ENCODE data around the gene MINK1.
"Not testable (repeated sequence)": the region's sequence is repeated elsewhere in the genome, so short reads cannot be mapped to it uniquely, and the experiment has no call there.

Gene MINK1

DNA sequence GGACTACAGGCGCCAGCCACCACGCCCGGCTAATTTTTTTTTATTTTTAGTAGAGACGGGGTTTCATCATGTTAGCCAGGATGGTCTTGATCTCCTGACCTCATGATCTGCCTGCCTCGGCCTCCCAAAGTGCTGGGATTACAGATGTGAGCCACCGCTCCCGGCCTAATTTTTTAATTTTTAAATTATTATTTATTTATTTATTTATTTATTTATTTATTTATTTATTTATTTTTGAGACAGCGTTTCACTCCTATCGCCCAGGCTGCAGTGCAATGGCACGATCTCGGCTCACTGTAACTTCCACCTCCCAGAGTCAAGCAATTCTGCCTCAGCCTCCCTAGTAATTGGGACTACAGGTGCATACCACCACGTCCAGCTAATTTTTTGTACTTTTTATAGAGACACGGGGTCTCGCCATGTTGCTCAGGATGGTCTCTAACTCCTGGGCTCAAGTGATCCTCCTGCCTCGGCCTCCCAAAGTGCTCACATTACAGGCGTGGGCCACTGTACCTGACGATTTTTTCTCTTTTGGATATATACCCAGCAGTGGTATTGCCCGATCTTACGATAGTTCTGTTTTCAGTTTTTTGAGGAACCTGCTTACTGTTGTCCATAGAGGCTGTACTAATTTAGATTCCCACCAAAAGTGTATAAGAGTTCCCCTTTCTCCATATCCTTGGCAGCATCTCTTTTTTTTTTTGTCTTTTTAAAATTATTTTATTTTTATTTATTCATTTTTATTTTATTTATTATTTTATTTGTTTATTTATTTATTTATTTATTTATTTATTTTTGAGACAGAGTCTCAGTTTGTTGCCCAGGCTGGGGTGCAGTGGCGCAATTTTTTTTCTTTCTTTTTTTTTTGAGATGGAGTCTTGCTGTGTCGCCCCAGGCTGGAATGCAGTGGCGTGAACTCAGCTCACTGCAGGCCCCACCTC lies 36.2 kb downstream of the MINK1 start:
- H3K27ac ChIP-seq (ENCODE audit: poor library complexity, severe bottlenecking); H3K9me3 ChIP-seq (ENCODE audit: severe bottlenecking); H3K27me3 ChIP-seq (ENCODE audit: insufficient read depth, poor library complexity, severe bottlenecking); H3K4me3 ChIP-seq (ENCODE audit: severe bottlenecking); ATAC-seq (ENCODE audit: low read depth); H3K4me1 ChIP-seq (ENCODE audit: insufficient read depth, poor library complexity, severe bottlenecking); DNase-seq (ENCODE audit: low spot score): not testable (repeated sequence)
- H3K36me3 ChIP-seq (ENCODE audit: low read depth), result peaks cover 63% of the 10 kb centered on the region

DNA sequence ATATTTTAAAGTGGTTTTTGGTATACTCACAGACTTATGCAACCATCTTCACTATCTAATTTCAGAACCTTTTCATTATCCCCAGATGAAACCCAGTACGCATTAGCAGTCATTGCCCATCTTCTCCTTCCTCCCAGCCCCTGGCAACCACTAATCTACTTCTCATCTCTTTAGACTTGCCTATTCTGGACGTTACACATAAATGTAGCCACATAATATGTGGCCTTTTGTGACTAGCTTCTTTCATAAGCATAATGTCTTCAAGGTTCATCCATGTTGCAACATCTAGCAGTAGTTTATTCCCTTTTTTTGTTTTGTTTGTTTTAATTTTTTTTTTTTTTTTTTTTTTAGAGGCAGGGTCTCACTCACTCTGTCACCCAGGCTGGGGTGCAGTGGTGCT lies 37.7 kb downstream of the MINK1 start:
- Histone ChIP-seq H3K27me3 (ENCODE audit: insufficient read depth, poor library complexity, severe bottlenecking) (no peaks in the 10 kb centered on the region), H3K4me3 (ENCODE audit: severe bottlenecking) (no peak overlapping the region), H3K27ac (ENCODE audit: poor library complexity, severe bottlenecking) (no peak overlapping the region), H3K36me3 (ENCODE audit: low read depth) (peaks cover 60% of the 10 kb centered on the region), H3K9me3 (ENCODE audit: severe bottlenecking) (no peaks in the 10 kb centered on the region), H3K4me1 (ENCODE audit: insufficient read depth, poor library complexity, severe bottlenecking) (no peaks in the 10 kb centered on the region)
- no peak for DNase-seq (ENCODE audit: low spot score)
- no peak for ATAC-seq (ENCODE audit: low read depth)
- TF ChIP-seq, protein P1, sequence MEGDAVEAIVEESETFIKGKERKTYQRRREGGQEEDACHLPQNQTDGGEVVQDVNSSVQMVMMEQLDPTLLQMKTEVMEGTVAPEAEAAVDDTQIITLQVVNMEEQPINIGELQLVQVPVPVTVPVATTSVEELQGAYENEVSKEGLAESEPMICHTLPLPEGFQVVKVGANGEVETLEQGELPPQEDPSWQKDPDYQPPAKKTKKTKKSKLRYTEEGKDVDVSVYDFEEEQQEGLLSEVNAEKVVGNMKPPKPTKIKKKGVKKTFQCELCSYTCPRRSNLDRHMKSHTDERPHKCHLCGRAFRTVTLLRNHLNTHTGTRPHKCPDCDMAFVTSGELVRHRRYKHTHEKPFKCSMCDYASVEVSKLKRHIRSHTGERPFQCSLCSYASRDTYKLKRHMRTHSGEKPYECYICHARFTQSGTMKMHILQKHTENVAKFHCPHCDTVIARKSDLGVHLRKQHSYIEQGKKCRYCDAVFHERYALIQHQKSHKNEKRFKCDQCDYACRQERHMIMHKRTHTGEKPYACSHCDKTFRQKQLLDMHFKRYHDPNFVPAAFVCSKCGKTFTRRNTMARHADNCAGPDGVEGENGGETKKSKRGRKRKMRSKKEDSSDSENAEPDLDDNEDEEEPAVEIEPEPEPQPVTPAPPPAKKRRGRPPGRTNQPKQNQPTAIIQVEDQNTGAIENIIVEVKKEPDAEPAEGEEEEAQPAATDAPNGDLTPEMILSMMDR (IDR thresholded peaks at IDR 0.05; ENCODE audit: poor library complexity, severe bottlenecking), result no peak

DNA sequence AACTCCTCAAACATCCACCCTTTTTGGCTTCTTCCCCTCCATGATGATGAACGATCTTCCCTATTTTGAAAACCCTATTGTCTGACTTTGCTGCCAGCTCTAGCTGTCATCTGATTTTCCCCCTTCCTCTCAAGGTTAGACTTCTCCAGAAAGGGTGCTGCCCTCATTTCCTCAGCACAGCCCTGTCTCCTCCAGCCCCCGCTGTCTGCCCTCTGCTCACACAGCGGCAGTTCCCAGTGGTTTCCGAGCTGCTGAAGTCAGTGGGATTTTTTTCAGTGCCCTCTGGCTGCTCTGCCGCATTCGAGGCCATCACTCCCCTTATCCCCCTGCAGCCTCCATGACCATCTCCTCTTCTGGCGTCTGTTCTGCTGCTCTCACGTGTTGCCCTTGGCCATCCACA lies 39.6 kb downstream of the MINK1 start:
- ATAC-seq (ENCODE audit: low read depth) (no peak), DNase-seq (ENCODE audit: low spot score) (no peak)
- H3K4me3 ChIP-seq (ENCODE audit: severe bottlenecking), result no peak overlapping the region
- no peak overlapping the region for H3K27ac ChIP-seq (ENCODE audit: poor library complexity, severe bottlenecking)
- H3K27me3 ChIP-seq (ENCODE audit: insufficient read depth, poor library complexity, severe bottlenecking), result no peaks in the 10 kb centered on the region
- no peaks in the 10 kb centered on the region for H3K4me1 ChIP-seq (ENCODE audit: insufficient read depth, poor library complexity, severe bottlenecking)
- no peaks in the 10 kb centered on the region for H3K9me3 ChIP-seq (ENCODE audit: severe bottlenecking)
- H3K36me3 ChIP-seq (ENCODE audit: low read depth), result peaks cover 65% of the 10 kb centered on the region
- TF ChIP-seq, protein P1 (IDR thresholded peaks at IDR 0.05; ENCODE audit: poor library complexity, severe bottlenecking), result no peak

DNA sequence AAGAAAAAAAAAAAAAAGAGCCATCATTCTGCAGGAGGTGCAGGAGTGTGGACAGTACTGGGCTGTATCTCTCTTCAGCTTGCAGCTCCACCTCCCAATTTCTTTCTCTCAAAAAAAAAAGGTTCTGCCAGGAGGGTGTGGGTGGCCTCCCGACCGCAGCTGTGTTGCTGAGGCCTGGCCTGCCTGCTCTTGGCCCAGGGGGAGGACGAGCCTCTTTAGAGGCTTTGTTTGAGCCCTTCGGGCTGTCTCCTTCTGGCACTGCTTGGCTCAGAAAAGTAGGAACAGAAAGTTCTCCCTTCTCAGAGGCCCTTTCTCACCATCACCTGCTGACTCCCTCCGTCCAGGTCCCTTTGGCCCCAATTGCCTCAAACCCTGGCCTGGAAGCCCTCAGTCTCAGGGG lies 43.9 kb downstream of the MINK1 start:
- ATAC-seq (ENCODE audit: low read depth) (no peak), DNase-seq (ENCODE audit: low spot score) (no peak)
- no peaks in the 10 kb centered on the region for H3K27me3 ChIP-seq (ENCODE audit: insufficient read depth, poor library complexity, severe bottlenecking)
- no peaks in the 10 kb centered on the region for H3K9me3 ChIP-seq (ENCODE audit: severe bottlenecking)
- TF ChIP-seq, protein P1 (IDR thresholded peaks at IDR 0.05; ENCODE audit: poor library complexity, severe bottlenecking), result no peak
- H3K36me3 ChIP-seq (ENCODE audit: low read depth), result peaks cover 62% of the 10 kb centered on the region
- no peaks in the 10 kb centered on the region for H3K4me1 ChIP-seq (ENCODE audit: insufficient read depth, poor library complexity, severe bottlenecking)
- no peak overlapping the region for H3K27ac ChIP-seq (ENCODE audit: poor library complexity, severe bottlenecking)
- H3K4me3 ChIP-seq (ENCODE audit: severe bottlenecking), result no peak overlapping the region

DNA sequence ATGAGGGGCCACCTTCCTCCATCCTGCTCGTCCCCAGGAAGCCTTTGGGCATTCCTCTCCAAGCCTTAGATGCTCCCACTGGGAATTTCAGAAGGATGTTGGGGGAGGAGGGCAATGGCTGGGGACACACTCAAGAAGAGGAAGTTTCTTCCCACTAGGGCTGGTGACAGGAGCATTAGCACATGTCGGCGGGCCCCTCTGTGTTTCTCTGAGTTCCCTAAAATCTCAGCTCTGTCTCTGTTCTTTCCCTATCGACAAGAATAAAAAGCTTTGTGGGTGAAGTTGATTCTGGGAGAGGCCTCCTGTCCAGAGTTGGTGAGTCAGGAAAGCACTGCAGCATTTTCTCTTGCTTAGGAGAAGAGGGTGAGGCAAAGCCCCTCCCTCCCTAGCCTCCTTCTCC lies 46.5 kb downstream of the MINK1 start:
- Histone ChIP-seq H3K27ac (ENCODE audit: poor library complexity, severe bottlenecking) (no peak overlapping the region), H3K9me3 (ENCODE audit: severe bottlenecking) (no peaks in the 10 kb centered on the region), H3K4me3 (ENCODE audit: severe bottlenecking) (no peak overlapping the region), H3K36me3 (ENCODE audit: low read depth) (peaks cover 77% of the 10 kb centered on the region), H3K27me3 (ENCODE audit: insufficient read depth, poor library complexity, severe bottlenecking) (no peaks in the 10 kb centered on the region), H3K4me1 (ENCODE audit: insufficient read depth, poor library complexity, severe bottlenecking) (no peaks in the 10 kb centered on the region)
- TF ChIP-seq, protein P1 (IDR thresholded peaks at IDR 0.05; ENCODE audit: poor library complexity, severe bottlenecking), result no peak
- ATAC-seq (ENCODE audit: low read depth), result no peak
- no peak for DNase-seq (ENCODE audit: low spot score)
